Measurements from ENCODE around the gene ZNF630. TPM values are rescaled to one million over a fixed set of nuclear protein-coding genes. Genes with fewer than 3 reads are reported as not detected.
"Not testable (repeated sequence)": the region's sequence is repeated elsewhere in the genome, so short reads cannot be mapped to it uniquely, and the experiment has no call there.

ZNF630 gene
- total RNA-seq, 2 experiments from 2014 or later = 1.2 to 1.9 TPM

GRCh38 chrX:48045410-48046311 lies 25.8 kb downstream of the ZNF630 start:
- H3K4me3 Mint-ChIP-seq = no peak overlapping the region
- intact Hi-C loops (cut with DNase I, micrococcal nuclease) = no loop called here
- H3K4me1 Mint-ChIP-seq (ENCODE audit: low read depth) = no peaks in the 10 kb centered on the region
- H3K36me3 Mint-ChIP-seq (ENCODE audit: low read depth) = peaks cover 5% of the 10 kb centered on the region
- Histone ChIP-seq H3K36me3 (ENCODE audit: insufficient read depth, low read length) (no peaks in the 10 kb centered on the region), H3K4me1 (ENCODE audit: insufficient read depth, low read length) (no peaks in the 10 kb centered on the region), H3K27me3 (ENCODE audit: control insufficient read depth in 1 of 2, insufficient read depth in 2 of 2, low read length in 2 of 2) (no peaks in the 10 kb centered on the region), H3K27ac (ENCODE audit: low read depth in 1 of 2, low read length in 2 of 2) (no peak overlapping the region), H3K4me3 (ENCODE audit: low read length) (no peak overlapping the region), H3K9me3 (ENCODE audit: control insufficient read depth in 1 of 2, insufficient read depth in 1 of 2, low read length in 2 of 2) (no peaks in the 10 kb centered on the region)
- DNase-seq (no peak), ATAC-seq (ENCODE audit: poor library complexity) (no peak)
- ChIA-PET CTCF (no interaction called here), POLR2A (no interaction called here)
- no peaks in the 10 kb centered on the region for H3K27me3 Mint-ChIP-seq
- H3K9me3 Mint-ChIP-seq = no peaks in the 10 kb centered on the region
- TF ChIP-seq, protein P1, sequence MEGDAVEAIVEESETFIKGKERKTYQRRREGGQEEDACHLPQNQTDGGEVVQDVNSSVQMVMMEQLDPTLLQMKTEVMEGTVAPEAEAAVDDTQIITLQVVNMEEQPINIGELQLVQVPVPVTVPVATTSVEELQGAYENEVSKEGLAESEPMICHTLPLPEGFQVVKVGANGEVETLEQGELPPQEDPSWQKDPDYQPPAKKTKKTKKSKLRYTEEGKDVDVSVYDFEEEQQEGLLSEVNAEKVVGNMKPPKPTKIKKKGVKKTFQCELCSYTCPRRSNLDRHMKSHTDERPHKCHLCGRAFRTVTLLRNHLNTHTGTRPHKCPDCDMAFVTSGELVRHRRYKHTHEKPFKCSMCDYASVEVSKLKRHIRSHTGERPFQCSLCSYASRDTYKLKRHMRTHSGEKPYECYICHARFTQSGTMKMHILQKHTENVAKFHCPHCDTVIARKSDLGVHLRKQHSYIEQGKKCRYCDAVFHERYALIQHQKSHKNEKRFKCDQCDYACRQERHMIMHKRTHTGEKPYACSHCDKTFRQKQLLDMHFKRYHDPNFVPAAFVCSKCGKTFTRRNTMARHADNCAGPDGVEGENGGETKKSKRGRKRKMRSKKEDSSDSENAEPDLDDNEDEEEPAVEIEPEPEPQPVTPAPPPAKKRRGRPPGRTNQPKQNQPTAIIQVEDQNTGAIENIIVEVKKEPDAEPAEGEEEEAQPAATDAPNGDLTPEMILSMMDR (IDR thresholded peaks at IDR 0.05) = no peak
- H3K27ac Mint-ChIP-seq = no peak overlapping the region

DNA sequence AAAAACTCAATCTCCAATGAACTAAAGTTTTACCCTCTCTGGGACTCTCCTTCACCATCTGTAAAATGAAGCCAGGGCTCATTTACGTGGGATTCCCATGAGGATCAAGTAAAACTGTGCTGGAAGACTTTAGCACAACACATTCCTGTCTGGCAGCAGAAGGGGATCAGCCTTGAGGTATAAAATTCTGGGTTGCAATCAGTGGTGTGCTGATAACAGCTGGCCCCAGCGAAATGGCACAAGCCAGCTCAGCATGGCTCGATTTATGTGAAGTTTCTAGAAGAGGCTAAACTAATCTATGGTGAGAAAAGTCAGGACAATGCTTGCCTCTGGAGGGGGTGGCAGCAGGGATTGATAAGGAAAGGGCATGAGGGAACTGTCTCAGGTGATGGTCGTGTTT lies 28.4 kb downstream of the ZNF630 start:
- ATAC-seq (ENCODE audit: poor library complexity) = no peak
- CTCF ChIA-PET = no interaction called here

DNA sequence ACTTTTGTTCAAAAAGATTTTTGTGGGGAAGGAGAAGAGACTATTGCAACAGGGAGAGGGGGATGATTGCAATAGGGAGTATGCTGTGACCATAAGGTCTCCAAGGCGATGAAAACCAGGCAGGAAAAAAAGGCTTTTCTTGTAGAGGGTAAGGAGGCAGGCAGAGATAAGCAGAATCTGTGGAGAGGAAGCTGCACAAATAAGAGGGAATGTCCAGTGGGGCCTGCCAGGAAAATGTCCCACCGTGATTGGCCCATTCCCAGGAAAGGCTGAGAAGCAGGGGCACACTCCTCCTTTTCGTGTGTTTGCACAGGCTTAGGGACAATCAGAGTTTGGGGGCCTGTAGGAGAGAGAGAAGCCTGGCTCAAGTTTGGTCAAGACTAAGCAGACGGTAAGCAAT lies 35.5 kb downstream of the ZNF630 start:
- peaks cover 4% of the 10 kb centered on the region for H3K36me3 Mint-ChIP-seq (ENCODE audit: low read depth)
- Histone ChIP-seq H3K27ac (ENCODE audit: low read depth in 1 of 2, low read length in 2 of 2) (no peak overlapping the region), H3K9me3 (ENCODE audit: control insufficient read depth in 1 of 2, insufficient read depth in 1 of 2, low read length in 2 of 2) (no peaks in the 10 kb centered on the region), H3K4me3 (ENCODE audit: low read length) (no peak overlapping the region), H3K4me1 (ENCODE audit: insufficient read depth, low read length) (no peaks in the 10 kb centered on the region), H3K27me3 (ENCODE audit: control insufficient read depth in 1 of 2, insufficient read depth in 2 of 2, low read length in 2 of 2) (no peaks in the 10 kb centered on the region), H3K36me3 (ENCODE audit: insufficient read depth, low read length) (no peaks in the 10 kb centered on the region)
- CTCF ChIA-PET = no interaction called here
- DNase-seq (no peak), ATAC-seq (ENCODE audit: poor library complexity) (no peak)
- H3K4me1 Mint-ChIP-seq (ENCODE audit: low read depth) = no peaks in the 10 kb centered on the region
- H3K27me3 Mint-ChIP-seq = no peaks in the 10 kb centered on the region
- POLR2A ChIA-PET = no interaction called here
- intact Hi-C loops (cut with DNase I, micrococcal nuclease) = no loop called here
- no peak overlapping the region for H3K4me3 Mint-ChIP-seq
- no peaks in the 10 kb centered on the region for H3K9me3 Mint-ChIP-seq
- H3K27ac Mint-ChIP-seq = no peak overlapping the region
- TF ChIP-seq, protein P1 (IDR thresholded peaks at IDR 0.05) = no peak

More for the DNA sequence above, 28.4 kb downstream of the ZNF630 start:
- no peaks in the 10 kb centered on the region for H3K4me1 Mint-ChIP-seq (ENCODE audit: low read depth)
- H3K4me1 ChIP-seq (ENCODE audit: insufficient read depth, low read length) = no peaks in the 10 kb centered on the region
- no peak overlapping the region for H3K4me3 Mint-ChIP-seq
- no peaks in the 10 kb centered on the region for H3K9me3 ChIP-seq (ENCODE audit: control insufficient read depth in 1 of 2, insufficient read depth in 1 of 2, low read length in 2 of 2)
- peaks cover 5% of the 10 kb centered on the region for H3K36me3 Mint-ChIP-seq (ENCODE audit: low read depth)
- no peaks in the 10 kb centered on the region for H3K27me3 Mint-ChIP-seq
- no peaks in the 10 kb centered on the region for H3K27me3 ChIP-seq (ENCODE audit: control insufficient read depth in 1 of 2, insufficient read depth in 2 of 2, low read length in 2 of 2)
- TF ChIP-seq, protein P1 (IDR thresholded peaks at IDR 0.05) = no peak
- no peak overlapping the region for H3K27ac ChIP-seq (ENCODE audit: low read depth in 1 of 2, low read length in 2 of 2)
- no peaks in the 10 kb centered on the region for H3K36me3 ChIP-seq (ENCODE audit: insufficient read depth, low read length)
- no peaks in the 10 kb centered on the region for H3K9me3 Mint-ChIP-seq
- no peak for DNase-seq
- intact Hi-C loops (cut with DNase I, micrococcal nuclease) = no loop called here
- POLR2A ChIA-PET = no interaction called here
- H3K4me3 ChIP-seq (ENCODE audit: low read length) = no peak overlapping the region
- H3K27ac Mint-ChIP-seq = no peak overlapping the region

DNA sequence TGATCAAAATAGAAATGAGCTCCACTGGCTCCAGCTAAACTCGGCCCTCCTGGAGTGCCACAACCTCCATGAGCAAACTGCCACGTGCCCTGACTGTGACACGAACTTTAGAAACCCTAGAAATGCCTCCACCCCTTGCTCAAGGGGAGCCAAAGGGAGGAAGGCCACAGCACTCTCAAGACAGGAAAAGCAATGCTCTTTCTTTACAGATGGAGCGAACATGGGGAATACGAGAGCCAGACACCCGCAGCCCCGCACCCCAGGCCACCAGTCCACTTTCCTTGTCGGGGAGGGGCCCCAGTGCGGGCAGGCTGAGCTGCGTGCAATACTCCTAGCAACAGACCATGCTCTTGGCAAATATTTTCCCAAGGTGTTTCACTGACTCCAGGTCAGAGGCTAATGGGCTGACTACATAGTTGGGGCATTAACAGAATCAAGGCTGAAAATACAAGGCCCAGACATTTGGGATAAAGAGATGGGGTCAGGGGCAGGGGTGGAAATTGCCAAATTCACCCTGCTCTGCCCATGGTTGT lies 40.7 kb downstream of the ZNF630 start:
- H3K4me3 Mint-ChIP-seq; ATAC-seq (ENCODE audit: poor library complexity); H3K27ac Mint-ChIP-seq; H3K4me3 ChIP-seq (ENCODE audit: low read length); H3K27me3 ChIP-seq (ENCODE audit: control insufficient read depth in 1 of 2, insufficient read depth in 2 of 2, low read length in 2 of 2); H3K4me1 ChIP-seq (ENCODE audit: insufficient read depth, low read length); H3K27ac ChIP-seq (ENCODE audit: low read depth in 1 of 2, low read length in 2 of 2); H3K4me1 Mint-ChIP-seq (ENCODE audit: low read depth); H3K36me3 ChIP-seq (ENCODE audit: insufficient read depth, low read length); CTCF ChIA-PET; H3K27me3 Mint-ChIP-seq; H3K9me3 ChIP-seq (ENCODE audit: control insufficient read depth in 1 of 2, insufficient read depth in 1 of 2, low read length in 2 of 2); POLR2A ChIA-PET; H3K36me3 Mint-ChIP-seq (ENCODE audit: low read depth); intact Hi-C loops (cut with DNase I, micrococcal nuclease); DNase-seq; H3K9me3 Mint-ChIP-seq: not testable (repeated sequence)
